ENCODE measurements around the gene FLT3LG.
"Not testable (repeated sequence)": the region's sequence is repeated elsewhere in the genome, so short reads cannot be mapped to it uniquely, and the experiment has no call there.

FLT3LG gene

GRCh38 chr19:49472936-49473335 lies 1.1 kb upstream of the FLT3LG start:
- DNase-seq (ENCODE audit: low read depth) = no peak
- no peak for TF ChIP-seq CTCF (conservative IDR thresholded peaks at IDR 0.05; ENCODE audit: low read depth, low read length)
- H3K4me3 ChIP-seq (ENCODE audit: low read length) = no peak overlapping the region

- not testable (repeated sequence) for H3K4me3 ChIP-seq (ENCODE audit: low read length); DNase-seq (ENCODE audit: low read depth)
Observed at GRCh38 chr19:49473501-49473867, 531 bp upstream of the FLT3LG start.

DNA sequence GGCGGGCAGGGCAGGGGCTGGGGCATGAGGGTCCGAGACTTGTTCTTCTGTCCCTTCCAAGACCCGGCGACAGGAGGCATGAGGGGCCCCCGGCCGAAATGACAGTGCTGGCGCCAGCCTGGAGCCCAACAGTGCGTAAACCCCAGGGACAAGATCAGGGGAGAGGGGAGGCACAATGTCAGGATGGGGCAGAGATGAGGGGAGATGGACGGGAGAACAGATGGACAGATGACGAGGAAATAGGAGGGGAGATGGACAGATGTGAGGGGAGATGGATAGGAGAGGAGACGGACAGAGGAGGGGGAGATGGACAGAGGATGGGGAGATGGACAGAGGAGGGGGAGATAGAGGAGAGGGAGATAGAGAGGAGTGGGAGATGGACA lies 518 bp downstream of the FLT3LG start:
- no peak for TF ChIP-seq CTCF (conservative IDR thresholded peaks at IDR 0.05; ENCODE audit: low read depth, low read length)
- DNase-seq (ENCODE audit: low read depth) = no peak
- peak overlapping the region; percentile 48 for H3K4me3 ChIP-seq (ENCODE audit: low read length)

DNA sequence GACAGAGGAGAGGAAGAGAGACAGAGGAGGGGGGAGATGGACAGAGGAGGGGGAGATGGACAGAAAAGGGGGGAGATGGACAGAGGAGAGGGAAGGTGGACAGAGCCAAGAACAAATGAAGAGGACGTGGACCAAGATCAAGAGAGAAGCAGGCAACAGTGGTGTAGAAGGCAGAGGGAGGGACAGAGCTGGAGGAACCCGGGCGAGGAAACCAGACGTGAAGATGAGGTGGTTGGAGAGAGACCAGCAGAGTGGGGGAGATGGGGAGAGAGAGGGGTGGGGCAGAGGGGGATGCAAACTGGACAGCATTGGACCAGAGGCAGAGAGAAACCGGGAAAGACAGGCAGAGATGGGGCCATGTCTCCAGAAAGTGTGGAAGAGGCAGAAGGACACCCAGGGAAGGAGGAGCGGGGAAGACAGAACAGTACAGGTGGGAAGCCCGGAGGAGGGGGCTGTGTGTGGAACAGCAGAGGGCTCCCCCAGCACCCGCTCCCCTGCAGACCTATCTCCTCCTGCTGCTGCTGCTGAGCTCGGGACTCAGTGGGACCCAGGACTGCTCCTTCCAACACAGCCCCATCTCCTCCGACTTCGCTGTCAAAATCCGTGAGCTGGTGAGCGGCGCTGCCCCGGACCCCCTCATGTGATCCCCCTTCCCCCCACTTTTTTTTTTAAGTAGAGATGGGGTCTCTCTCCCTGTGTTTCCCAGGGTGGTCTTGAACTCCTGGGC lies 1.3 kb downstream of the FLT3LG start:
- no peak for TF ChIP-seq CTCF (conservative IDR thresholded peaks at IDR 0.05; ENCODE audit: low read depth, low read length)
- DNase-seq (ENCODE audit: low read depth) = no peak
- no peak overlapping the region for H3K4me3 ChIP-seq (ENCODE audit: low read length)

GRCh38 chr19:49475995-49476880 lies 2.2 kb downstream of the FLT3LG start:
- no peak for DNase-seq (ENCODE audit: low read depth)
- H3K4me3 ChIP-seq (ENCODE audit: low read length) = no peak overlapping the region
- TF ChIP-seq CTCF (conservative IDR thresholded peaks at IDR 0.05; ENCODE audit: low read depth, low read length) = peak; percentile 77

DNA sequence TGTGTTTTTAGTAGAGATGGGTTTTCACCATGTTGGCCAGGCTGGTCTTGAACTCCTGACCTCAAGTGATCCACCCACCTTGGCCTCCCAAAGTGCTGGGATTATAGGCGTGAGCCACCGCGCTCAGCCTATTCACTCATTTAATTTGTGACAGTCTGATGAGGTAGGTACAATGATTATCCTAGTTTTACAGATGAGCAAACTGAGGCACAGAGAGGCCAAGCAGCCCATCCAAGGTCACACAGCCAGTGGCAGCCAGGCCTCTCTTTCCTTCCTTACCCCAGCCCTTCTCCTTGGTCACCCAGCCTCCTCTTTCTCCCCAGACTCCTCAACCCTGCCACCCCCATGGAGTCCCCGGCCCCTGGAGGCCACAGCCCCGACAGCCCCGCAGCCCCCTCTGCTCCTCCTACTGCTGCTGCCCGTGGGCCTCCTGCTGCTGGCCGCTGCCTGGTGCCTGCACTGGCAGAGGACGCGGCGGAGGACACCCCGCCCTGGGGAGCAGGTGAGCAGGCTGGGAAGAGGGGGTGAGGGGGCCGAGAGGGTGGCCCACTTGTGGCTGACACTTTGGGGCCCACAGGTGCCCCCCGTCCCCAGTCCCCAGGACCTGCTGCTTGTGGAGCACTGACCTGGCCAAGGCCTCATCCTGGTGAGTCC lies 6.1 kb downstream of the FLT3LG start:
- H3K4me3 ChIP-seq (ENCODE audit: low read length) = no peak overlapping the region
- no peak for DNase-seq (ENCODE audit: low read depth)
- TF ChIP-seq CTCF (conservative IDR thresholded peaks at IDR 0.05; ENCODE audit: low read depth, low read length) = no peak

GRCh38 chr19:49481020-49481683 lies 7.1 kb downstream of the FLT3LG start:
- no peak for DNase-seq (ENCODE audit: low read depth)
- H3K4me3 ChIP-seq (ENCODE audit: low read length) = no peak overlapping the region
- TF ChIP-seq CTCF (conservative IDR thresholded peaks at IDR 0.05; ENCODE audit: low read depth, low read length) = no peak

Measured in retinal pigment epithelial cell (primary cell).